Measurements from ENCODE around the gene KCNMB2.
"Not testable (repeated sequence)": the region's sequence is repeated elsewhere in the genome, so short reads cannot be mapped to it uniquely, and the experiment has no call there.

The KCNMB2 gene

DNA sequence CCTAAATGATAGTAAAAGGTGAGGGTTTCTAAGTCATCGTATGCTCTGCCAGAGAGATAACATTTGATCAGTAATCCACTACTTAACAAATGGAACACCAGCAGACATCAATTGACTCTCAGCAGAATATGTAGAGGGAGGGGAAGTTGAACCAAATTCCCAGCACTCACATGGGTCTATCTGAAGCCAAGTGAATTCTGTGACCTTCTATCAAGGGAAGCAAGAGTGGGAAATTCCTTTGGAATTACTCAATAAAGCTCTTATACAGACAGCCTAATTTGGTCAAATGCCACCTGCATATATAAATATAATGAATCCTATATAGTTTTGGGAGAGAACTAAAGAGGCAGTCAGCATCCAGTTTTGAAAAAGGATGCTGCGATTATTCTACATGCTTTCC lies 15.8 kb upstream of the KCNMB2 start:
- DNase-seq: no peak

DNA sequence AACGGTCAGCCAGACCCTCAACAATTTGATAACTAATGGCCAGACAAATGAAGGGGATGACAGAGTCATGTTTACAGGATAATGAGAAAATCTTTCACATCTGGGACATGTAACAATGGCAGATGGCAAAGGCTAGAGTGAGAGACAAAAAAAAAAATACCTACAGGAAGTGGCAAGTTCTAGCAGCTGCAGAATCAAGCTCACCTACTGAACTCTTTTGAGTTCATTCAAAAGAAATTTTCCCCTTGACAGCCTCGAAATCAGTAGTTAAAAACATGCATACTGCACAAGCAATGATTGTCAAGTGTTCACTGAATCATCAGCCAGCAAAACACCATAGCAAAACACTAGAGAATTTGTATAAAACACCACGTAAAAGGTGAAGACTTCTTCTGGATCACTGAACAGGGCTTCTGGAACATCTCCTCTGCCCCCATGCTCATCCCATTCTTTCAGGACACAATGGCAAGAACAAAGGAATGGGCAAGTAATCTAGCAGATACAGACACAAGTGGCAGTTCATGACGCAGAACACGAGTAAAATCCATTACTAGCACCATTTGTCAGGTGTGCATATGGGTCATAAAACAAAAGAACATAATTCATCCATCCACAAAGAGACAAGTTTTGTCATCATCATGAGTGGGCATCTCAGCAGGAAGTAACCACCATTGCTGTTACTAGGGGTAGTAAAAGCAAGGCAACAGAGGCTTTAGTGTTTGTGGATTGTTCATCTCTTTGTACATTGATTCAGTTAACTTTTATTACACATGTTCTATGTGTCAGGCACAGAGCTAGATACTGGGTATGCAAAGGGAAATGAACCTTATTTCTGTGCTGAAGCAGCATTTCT lies 13.8 kb upstream of the KCNMB2 start:
- DNase-seq: no peak

DNA sequence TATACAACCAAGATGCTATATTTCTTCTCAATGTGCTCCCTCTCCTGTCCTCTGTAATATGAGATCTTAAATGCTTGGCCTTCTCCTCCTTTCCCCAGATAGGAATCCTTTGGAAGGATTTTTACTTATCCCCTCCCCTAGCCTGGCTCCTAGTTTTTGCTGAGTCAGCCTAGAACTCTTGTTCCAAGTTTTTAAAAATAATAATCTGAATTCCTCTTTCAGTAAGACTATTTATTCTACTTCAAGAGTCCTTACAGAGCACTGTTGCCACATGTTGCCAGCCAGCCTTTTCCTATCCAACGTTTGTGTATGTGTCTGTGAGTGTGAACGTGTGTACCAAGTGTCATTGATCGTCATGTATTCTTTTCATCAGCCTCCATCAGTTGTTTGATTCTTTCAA lies 11.0 kb upstream of the KCNMB2 start:
- no peak for DNase-seq

- no peak for DNase-seq
Observed at GRCh38 chr3:178526291-178526690, 9.9 kb upstream of the KCNMB2 start.

GRCh38 chr3:178527981-178528380 lies 8.3 kb upstream of the KCNMB2 start:
- no peak for DNase-seq

DNA sequence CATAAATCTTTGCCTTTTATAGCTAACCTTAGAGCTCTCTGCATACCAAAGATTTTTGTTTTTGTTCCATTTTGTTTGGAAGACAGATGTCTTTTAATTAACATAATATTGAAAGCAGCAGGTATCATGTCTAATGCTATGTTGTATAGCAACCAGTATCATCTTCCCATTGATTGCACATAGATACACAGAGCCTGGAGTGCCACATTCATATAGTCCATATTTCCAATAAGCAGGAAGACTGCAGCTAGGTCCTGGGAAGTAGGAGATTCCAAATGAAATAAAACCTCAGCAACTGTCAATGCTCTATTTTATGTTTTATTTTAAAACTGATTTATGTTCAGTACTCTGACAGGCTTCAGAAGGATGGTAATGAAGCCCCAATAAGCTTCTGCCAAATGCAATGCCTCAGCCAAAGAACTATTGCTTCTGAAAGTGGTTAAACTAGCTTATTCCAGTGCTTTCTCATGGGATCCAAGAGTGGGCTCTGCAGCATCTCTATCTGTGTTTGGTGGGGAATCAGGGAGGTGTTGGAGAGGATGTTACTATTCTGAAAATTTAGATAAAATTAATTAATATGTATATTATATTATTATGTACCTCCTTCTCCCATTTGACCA lies 6.5 kb upstream of the KCNMB2 start:
- no peak for DNase-seq

DNA sequence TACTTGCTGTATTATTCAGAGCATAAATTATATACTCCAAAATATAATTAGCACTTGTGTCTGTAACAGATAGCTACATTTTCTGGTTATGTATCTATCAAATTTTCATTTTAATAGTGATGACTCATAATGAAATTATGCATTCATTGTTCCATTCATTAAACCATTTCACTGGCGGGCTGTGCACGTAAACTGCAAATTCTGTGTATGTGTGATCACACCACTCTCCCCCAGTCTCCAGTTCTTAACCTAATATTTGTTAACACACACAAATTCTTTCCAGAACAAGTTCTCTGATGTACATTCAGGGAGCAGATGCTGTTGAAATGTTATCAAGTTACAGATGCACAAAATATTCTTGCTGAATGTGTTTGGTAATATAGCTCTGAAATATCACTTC lies 3.8 kb upstream of the KCNMB2 start:
- no peak for DNase-seq

DNA sequence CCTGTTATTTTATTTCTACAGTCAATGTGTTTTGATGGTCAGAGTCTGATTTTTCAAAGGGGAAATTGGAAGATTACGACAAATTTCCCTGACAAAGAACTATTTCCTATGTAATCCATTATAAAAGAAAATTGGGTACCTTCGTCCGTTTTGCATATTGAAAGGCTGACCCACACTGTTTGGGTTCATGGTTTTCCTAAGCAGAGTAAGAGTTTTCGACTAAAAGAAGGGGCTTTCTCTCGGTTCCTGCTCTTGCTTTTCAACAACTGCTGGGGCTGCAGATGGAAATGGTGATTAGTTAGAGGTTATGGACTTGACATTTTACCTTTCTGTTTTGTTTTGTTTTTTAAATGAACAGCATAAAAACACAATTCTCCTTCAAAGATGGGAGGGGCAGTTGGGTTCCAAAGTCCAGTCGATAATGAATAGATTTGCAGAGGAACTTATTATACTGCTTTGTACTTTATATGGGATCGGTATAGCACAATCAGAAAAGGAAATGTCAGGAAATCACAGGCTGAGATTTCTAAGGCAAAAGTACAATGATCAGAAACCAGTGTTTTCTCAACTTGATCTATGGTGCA lies 978 bp downstream of the KCNMB2 start:
- peak; percentile 54 for DNase-seq

DNA sequence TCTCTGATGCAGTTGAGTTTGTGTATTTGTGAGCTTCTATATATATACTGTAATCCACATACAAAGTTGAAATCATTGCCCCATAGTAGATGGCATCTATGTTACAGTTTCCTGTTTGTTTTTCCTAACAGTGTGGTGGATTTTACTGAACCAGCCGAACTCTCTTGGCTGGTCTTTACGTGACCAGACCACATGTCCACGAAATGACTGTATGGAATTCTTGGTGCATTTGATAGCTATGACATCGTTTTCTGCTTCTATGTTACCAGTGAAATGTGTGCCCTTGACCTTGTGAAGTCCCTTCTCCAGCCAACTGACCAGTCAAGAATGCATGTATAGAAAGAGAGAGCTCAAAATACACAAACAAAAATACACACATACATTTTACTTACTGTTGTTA lies 1.8 kb downstream of the KCNMB2 start:
- DNase-seq: peak; percentile 18

DNA sequence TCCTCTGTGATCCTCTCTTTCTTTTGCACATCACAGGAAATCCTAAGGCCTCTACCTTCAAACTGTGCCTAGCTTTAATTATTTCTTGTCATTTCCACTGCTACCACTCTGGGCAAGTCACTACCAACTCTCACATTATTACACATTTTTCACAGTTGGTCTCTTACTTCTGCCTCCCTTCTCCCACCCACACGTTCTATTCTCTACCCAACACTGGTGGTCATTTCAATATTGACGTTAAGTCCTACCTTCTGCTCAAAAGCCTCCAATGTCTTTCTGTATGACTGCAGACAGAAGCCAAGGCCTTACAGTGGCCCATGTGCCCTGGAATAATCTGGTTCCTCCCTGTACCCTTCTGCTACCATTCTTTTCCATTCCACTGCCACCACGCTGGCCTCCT lies 3.9 kb downstream of the KCNMB2 start:
- no peak for DNase-seq

DNA sequence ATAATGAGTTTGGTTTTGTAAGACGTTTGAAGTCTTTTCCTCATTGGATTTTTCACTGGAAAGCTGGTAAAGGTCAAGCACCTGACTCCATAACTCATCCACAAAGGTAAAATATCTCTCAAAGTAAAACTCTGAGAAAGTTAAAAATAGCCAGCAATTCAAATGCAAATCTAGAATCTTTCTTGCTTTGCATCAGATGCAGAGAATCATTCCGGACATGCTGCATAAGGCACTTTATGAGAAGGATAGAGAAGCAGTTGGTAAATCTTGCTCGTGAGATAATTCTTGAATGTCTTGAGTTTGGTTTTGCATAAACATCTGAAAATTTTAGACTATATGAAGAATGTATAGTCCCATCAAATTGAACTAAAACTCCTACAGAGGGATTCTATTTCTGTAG lies 9.1 kb downstream of the KCNMB2 start:
- no peak for DNase-seq

GRCh38 chr3:178546079-178546478 lies 9.8 kb downstream of the KCNMB2 start:
- DNase-seq: no peak

GRCh38 chr3:178549426-178549825 lies 13.2 kb downstream of the KCNMB2 start:
- DNase-seq: not testable (repeated sequence)

DNA sequence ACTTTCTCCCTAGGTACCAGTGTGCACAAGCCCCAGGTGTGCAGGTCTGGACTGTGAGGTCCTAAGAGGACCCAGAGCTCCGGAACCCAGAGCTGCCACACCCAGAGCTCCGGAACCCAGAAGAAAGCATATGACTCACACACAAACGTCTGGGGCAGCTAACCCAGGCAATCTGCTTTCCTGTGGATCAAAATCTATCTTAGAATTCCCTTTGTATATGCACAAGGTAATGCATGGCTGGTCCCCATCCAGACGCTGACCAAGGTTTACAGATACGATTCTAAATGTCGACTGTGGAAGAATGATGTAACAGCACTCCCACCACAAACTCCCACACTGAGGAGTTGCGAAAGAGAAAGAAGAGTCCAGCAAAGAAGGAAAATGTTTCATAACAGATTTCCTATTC lies 15.7 kb downstream of the KCNMB2 start:
- no peak for DNase-seq

DNA sequence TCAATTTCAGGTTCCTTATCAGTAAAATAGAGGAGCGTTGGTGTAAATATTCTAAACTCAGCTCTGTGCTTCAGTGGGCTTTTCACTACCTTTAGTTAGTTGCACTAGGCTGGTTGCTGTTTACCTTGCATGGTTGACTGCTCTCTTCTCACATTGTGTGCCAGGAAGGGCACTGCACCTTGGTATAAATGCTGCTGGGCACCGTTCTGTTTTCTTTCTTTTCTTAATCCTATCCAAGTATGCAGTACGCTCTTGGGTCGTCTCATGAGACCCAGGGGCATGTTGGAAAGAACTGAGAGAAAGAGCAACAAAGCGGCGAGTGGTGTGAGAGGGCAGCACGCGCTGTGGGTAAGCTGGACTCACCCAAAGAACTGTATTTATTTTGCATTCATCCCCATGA lies 22.4 kb downstream of the KCNMB2 start:
- peak; percentile 35 for DNase-seq

DNA sequence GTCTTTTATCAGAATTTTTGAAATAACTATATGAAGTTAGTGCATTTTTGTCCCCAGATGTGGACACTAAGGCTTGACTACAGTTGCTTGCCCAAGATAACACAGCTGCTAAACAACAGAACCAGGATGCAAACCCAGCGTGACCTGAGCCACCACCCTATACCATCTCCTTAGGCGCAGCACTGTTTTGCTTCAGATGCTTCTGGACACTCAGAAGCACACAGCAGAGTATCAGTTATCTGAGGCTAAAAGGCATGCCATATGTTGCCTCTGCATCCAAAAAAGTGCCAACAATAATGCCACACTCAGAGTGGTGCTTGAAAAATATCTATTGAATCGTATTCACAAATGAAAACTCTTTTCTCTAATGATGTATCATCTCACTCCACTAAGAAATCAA lies 24.5 kb downstream of the KCNMB2 start:
- no peak for DNase-seq

GRCh38 chr3:178561239-178561638 lies 25.0 kb downstream of the KCNMB2 start:
- no peak for DNase-seq

DNA sequence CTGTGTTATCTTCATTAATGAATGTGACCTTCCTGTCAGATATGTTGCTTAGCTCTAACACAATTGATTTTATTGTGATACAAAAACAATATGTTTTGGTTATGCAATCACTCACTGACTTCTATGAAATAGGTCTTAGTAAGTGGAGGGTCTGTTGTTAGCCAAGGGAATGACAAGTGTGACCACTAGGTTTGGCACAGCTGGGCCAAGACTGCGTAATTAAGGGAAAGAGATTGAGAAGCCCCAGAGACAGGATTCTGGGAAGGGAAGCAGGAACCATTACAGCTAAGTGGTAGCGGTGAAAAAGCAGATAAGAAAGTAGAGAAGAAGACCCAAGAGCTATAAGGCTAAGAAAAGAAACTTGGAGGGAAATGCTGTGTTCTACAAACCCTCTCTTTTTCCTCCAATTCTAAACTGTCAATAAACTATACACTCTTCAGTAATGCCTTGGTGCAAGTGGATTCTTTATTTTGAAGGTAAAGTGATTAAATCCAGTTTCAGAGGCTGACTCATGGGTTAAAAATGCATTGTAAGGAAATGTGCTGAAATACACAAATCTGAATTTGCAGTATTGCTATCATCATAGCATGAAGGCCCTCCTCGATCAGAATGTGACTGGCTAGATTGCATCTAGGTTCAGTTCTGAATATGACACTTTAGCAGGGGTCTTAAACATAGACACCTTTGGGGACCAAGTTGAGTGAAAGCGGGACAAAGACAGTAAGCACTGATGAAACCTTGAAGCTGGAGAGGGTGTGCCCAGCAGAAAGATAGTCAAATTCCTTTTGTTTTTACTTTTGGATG lies 26.1 kb downstream of the KCNMB2 start:
- no peak for DNase-seq

DNA sequence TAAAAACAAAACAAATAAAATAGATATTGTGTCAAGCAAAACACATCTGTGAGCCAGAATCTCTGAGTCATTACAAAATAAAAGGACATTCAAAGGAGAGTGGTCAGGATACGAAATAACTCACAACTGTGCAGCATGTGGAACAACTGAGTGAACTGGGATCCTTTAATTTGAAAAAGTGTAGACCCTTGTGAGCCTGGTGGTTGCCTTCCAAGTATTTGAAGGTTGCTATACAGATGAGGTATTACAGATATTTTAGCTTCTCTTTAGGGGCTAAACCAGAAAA lies 26.7 kb downstream of the KCNMB2 start:
- DNase-seq: no peak

DNA sequence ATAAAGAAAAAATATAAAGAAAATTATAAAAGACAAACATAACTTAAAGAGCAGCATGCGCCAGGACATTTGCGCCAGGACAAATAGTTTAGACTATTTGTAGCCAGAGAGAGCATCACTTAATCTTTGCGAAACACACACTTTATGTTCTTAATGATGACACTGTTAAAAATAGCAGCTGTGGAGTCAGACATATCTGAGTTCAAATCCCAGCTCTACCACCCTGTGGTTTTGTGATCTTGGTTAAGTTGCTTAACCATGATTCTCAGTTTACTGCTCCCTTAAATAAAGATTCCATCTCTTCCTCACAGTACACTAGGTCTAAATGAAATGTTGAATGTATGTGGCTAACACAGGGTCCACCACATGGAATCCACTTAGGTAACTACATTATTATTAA lies 31.4 kb downstream of the KCNMB2 start:
- DNase-seq: no peak

- no peak for DNase-seq
Observed at GRCh38 chr3:178568155-178568731, 32.0 kb downstream of the KCNMB2 start.

- no peak for DNase-seq
Observed at GRCh38 chr3:178568911-178569310, 32.7 kb downstream of the KCNMB2 start.

- DNase-seq: no peak
Observed at GRCh38 chr3:178569826-178570225, 33.6 kb downstream of the KCNMB2 start.
